ENCODE results near the gene LSS.

DNA sequence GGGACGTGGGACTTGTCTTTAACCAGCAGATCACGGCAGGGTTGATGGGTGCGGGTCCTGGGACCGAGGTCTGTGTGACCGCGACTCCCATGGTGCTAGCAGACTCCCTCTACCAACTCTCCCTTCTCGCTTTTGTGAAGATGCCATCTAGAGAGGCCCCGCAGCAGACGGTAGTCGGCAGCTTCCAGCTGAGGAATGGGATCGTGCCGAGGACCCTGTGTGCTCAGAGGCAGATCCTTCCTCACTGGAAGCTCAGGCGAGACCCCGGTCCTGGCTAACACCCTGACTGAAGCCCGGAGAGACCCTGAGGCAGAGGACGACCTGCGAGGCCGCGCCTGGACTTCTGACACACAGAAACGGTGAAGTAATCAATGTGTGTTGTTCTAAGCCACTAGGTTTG is 31.8 kb downstream of the LSS start:
- TF ChIP-seq GATA2 (IDR thresholded peaks at IDR 0.05; ENCODE audit: low read depth, low read length): no peak
- TF ChIP-seq GATA3 (IDR thresholded peaks at IDR 0.05; ENCODE audit: low read depth, low read length): no peak

Measured in SH-SY5Y (cell line).